Neural cell (in vitro differentiated cells): ENCODE measurements around the gene PIAS1. TPM values are rescaled to one million over a fixed set of nuclear protein-coding genes. Genes with fewer than 3 reads are reported as not detected.
"Not testable (repeated sequence)": the region's sequence is repeated elsewhere in the genome, so short reads cannot be mapped to it uniquely, and the experiment has no call there.

Source experiments
- H2AFZ ChIP-seq: fragments of 200-600, 300-800 bp; sonication (generic), shearing (Covaris generic); 2 replicates; pipeline ENCODE4 v1.6.0; 2014; ENCODE audit warnings: low read depth, mild to moderate bottlenecking, antibody characterized with exemption, low read length, moderate library complexity
- H3F3A ChIP-seq: fragments of 200-600 bp; shearing (Covaris generic); 2 replicates; pipeline ENCODE4 v1.6.1; 2016; ENCODE audit warnings: mild to moderate bottlenecking, moderate library complexity, mixed read lengths, antibody characterized with exemption, low read length; ENCODE audit not compliant: insufficient read depth, poor library complexity, severe bottlenecking
- H3K27ac ChIP-seq: fragments of 200-600, 300-800 bp; sonication (generic), shearing (Covaris generic); 2 replicates; pipeline ENCODE4 v1.5.1; 2014; ENCODE audit warnings: mild to moderate bottlenecking, low read length, moderate library complexity
- H3K27me3 ChIP-seq: fragments of 300-800, 200-600 bp; sonication (generic), shearing (Covaris generic); 2 replicates; pipeline ENCODE4 v1.6.0; 2014; ENCODE audit warnings: mild to moderate bottlenecking, low read depth, low read length, moderate library complexity; ENCODE audit not compliant: insufficient read depth
- H3K36me3 ChIP-seq: fragments of 300-800, 200-600 bp; sonication (generic), shearing (Covaris generic); 2 replicates; pipeline ENCODE4 v1.5.1; 2014; ENCODE audit warnings: mild to moderate bottlenecking, antibody characterized with exemption, low read length, moderate library complexity; ENCODE audit not compliant: insufficient read depth
- H3K4me2 ChIP-seq: fragments of 300-800, 200-600 bp; sonication (generic), shearing (Covaris generic); 2 replicates; pipeline ENCODE4 v1.6.0; 2014; ENCODE audit warnings: mild to moderate bottlenecking, low read length
- H3K4me3 ChIP-seq: fragments of 300-800, 200-600 bp; sonication (generic), shearing (Covaris generic); 2 replicates; pipeline ENCODE4 v1.5.1; 2014; ENCODE audit warnings: mild to moderate bottlenecking, low read length, moderate library complexity
- H3K79me2 ChIP-seq: fragments of 200-600 bp; shearing (Covaris generic); replicated peaks from 2 replicates; pipeline ENCODE4 v1.6.0; 2014; ENCODE audit warnings: mild to moderate bottlenecking, low read length, moderate library complexity; ENCODE audit not compliant: insufficient read depth
- H3K9ac ChIP-seq: fragments of 300-800, 200-600 bp; sonication (generic), shearing (Covaris generic); 2 replicates; pipeline ENCODE4 v1.6.1; 2016; ENCODE audit warnings: mild to moderate bottlenecking, low read length, mixed read lengths
- H3K9me2 ChIP-seq: fragments of 200-600 bp; shearing (Covaris generic); 2 replicates; pipeline ENCODE4 v1.6.1; 2016; ENCODE audit warnings: mild to moderate bottlenecking, low read length, mixed read lengths; ENCODE audit not compliant: insufficient read depth
- H3K9me3 ChIP-seq: fragments of 200-600, 300-800 bp; sonication (generic), shearing (Covaris generic); 2 replicates; pipeline ENCODE4 v1.6.1; 2016; ENCODE audit warnings: mild to moderate bottlenecking, mixed run types, low read length, moderate library complexity, mixed read lengths
- H4K20me1 ChIP-seq: fragments of 200-600 bp; shearing (Covaris generic); 2 replicates; pipeline ENCODE4 v1.6.1; 2016; ENCODE audit warnings: mild to moderate bottlenecking, mixed run types; ENCODE audit not compliant: insufficient read depth
- EP300 ChIP-seq: fragments of 450-650 bp; conservative IDR thresholded peaks from 2 replicates; pipeline ENCODE4 v1.6.1; 2014; ENCODE audit warnings: antibody characterized with exemption, mild to moderate bottlenecking, moderate library complexity; ENCODE audit not compliant: poor library complexity, severe bottlenecking
- EZH2 ChIP-seq: fragments of 200-600, 300-800 bp; shearing (Covaris generic), sonication (generic); IDR thresholded peaks from 2 replicates; pipeline ENCODE4 v1.6.1; 2014; ENCODE audit warnings: antibody characterized with exemption, low read length, borderline replicate concordance, mild to moderate bottlenecking; ENCODE audit not compliant: insufficient read depth, poor library complexity, severe bottlenecking
- MXI1 ChIP-seq: fragments of 450-650 bp; conservative IDR thresholded peaks from 2 replicates; pipeline ENCODE4 v1.6.1; 2014; ENCODE audit warnings: antibody characterized with exemption, mild to moderate bottlenecking; ENCODE audit not compliant: poor library complexity, severe bottlenecking
- POLR2AphosphoS5 ChIP-seq: IDR thresholded peaks from 2 replicates; pipeline ENCODE4 v1.6.1; 2012
- RAD21 ChIP-seq: fragments of 450-650 bp; conservative IDR thresholded peaks from 2 replicates; pipeline ENCODE4 v1.6.1; 2014; ENCODE audit warnings: antibody characterized with exemption, mild to moderate bottlenecking, moderate library complexity
- SMC3 ChIP-seq: fragments of 450-650 bp; conservative IDR thresholded peaks from 2 replicates; pipeline ENCODE4 v1.6.1; 2014; ENCODE audit warnings: antibody characterized with exemption, mild to moderate bottlenecking, moderate library complexity; ENCODE audit not compliant: poor library complexity
- TAF1 ChIP-seq: IDR thresholded peaks from 2 replicates; pipeline ENCODE4 v1.6.1; 2012; ENCODE audit warnings: low read depth
- polyA plus RNA-seq: library from polyadenylated mRNA; depleted of rRNA; stranded (reverse); fragments of >200 nt; gene quantifications from 2 replicates; pipeline ENCODE4 v1.2.3, GENCODE V29; 2014
- TF ChIP-seq, protein P1 (sequence below): fragments of 450-650 bp; IDR thresholded peaks from 2 replicates; pipeline ENCODE4 v1.5.1; 2014; ENCODE audit warnings: antibody characterized with exemption, mild to moderate bottlenecking, moderate library complexity; ENCODE audit not compliant: poor library complexity, severe bottlenecking
- TF ChIP-seq, protein P2 (sequence below): IDR thresholded peaks from 2 replicates; pipeline ENCODE4 v1.6.1; 2012; ENCODE audit warnings: borderline replicate concordance

The PIAS1 gene
- polyA plus RNA-seq, 1 donor from 2014 or later: 14.3 TPM

DNA sequence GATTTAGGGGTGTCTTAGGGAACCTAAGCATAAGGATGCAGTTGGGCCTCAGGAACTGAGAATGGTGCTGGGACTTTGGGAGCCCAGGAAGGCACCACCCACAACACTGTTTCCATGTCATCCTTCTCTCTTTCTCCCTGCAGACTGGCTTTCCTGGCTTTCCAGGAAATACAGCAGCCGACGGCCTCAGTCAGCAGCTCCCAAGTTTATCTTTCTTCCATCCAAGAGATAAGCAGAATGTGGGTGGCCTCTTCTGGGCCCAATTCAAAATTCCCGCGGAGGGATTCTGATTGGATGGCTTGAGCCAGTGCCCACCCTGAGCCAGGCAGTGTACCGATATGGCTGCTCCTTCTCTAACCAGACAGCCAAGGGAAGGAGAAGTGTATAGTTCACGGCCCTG, 179.9 kb downstream of the PIAS1 start:
- Histone ChIP-seq H2AFZ (no peak overlapping the region), H3K9me3 (no peaks in the 10 kb centered on the region), H3K4me2 (no peak overlapping the region), H3F3A (no peaks in the 10 kb centered on the region), H3K4me3 (no peak overlapping the region), H3K27me3 (no peaks in the 10 kb centered on the region), H3K36me3 (no peaks in the 10 kb centered on the region), H3K9me2 (no peaks in the 10 kb centered on the region), H3K27ac (no peak overlapping the region), H3K9ac (no peak overlapping the region), H3K79me2 (no peaks in the 10 kb centered on the region), H4K20me1 (no peaks in the 10 kb centered on the region)
- TF ChIP-seq TAF1 (no peak), RAD21 (no peak), SMC3 (no peak), EZH2 (no peak), MXI1 (no peak), EP300 (no peak), POLR2AphosphoS5 (no peak)
- TF ChIP-seq, protein P1, sequence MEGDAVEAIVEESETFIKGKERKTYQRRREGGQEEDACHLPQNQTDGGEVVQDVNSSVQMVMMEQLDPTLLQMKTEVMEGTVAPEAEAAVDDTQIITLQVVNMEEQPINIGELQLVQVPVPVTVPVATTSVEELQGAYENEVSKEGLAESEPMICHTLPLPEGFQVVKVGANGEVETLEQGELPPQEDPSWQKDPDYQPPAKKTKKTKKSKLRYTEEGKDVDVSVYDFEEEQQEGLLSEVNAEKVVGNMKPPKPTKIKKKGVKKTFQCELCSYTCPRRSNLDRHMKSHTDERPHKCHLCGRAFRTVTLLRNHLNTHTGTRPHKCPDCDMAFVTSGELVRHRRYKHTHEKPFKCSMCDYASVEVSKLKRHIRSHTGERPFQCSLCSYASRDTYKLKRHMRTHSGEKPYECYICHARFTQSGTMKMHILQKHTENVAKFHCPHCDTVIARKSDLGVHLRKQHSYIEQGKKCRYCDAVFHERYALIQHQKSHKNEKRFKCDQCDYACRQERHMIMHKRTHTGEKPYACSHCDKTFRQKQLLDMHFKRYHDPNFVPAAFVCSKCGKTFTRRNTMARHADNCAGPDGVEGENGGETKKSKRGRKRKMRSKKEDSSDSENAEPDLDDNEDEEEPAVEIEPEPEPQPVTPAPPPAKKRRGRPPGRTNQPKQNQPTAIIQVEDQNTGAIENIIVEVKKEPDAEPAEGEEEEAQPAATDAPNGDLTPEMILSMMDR: no peak
- TF ChIP-seq, protein P2, sequence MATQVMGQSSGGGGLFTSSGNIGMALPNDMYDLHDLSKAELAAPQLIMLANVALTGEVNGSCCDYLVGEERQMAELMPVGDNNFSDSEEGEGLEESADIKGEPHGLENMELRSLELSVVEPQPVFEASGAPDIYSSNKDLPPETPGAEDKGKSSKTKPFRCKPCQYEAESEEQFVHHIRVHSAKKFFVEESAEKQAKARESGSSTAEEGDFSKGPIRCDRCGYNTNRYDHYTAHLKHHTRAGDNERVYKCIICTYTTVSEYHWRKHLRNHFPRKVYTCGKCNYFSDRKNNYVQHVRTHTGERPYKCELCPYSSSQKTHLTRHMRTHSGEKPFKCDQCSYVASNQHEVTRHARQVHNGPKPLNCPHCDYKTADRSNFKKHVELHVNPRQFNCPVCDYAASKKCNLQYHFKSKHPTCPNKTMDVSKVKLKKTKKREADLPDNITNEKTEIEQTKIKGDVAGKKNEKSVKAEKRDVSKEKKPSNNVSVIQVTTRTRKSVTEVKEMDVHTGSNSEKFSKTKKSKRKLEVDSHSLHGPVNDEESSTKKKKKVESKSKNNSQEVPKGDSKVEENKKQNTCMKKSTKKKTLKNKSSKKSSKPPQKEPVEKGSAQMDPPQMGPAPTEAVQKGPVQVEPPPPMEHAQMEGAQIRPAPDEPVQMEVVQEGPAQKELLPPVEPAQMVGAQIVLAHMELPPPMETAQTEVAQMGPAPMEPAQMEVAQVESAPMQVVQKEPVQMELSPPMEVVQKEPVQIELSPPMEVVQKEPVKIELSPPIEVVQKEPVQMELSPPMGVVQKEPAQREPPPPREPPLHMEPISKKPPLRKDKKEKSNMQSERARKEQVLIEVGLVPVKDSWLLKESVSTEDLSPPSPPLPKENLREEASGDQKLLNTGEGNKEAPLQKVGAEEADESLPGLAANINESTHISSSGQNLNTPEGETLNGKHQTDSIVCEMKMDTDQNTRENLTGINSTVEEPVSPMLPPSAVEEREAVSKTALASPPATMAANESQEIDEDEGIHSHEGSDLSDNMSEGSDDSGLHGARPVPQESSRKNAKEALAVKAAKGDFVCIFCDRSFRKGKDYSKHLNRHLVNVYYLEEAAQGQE: no peak

DNA sequence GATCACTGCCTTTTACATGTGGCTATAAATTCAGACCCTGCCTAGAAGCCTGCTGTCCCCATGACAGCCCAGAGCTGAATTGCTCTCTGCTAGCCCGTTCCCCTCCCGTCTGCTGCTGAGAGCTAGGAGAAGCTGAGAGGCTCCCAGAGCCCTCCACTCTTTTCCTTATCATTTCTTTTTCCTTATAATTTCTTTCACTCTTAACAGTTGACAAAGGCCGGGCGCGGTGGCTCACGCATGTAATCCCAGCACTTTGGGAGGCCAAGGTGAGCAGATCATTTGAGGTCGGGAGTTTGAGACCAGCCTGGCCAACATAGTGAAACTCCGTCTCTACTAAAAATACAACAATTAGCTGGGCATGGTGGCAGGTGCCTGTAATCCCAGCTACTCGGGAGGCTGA, 180.4 kb downstream of the PIAS1 start:
- H4K20me1 ChIP-seq, H3K9ac ChIP-seq, H3K27me3 ChIP-seq, H3K79me2 ChIP-seq, H3K36me3 ChIP-seq, H3K4me2 ChIP-seq, H3K9me2 ChIP-seq, H2AFZ ChIP-seq, H3K27ac ChIP-seq, H3F3A ChIP-seq, H3K4me3 ChIP-seq, H3K9me3 ChIP-seq: not testable (repeated sequence)

GRCh38 chr15:68235022-68235421, 180.9 kb downstream of the PIAS1 start:
- Histone ChIP-seq H3K4me2 (no peak overlapping the region), H3K27me3 (no peaks in the 10 kb centered on the region), H3K27ac (no peak overlapping the region), H3F3A (no peaks in the 10 kb centered on the region), H3K36me3 (no peaks in the 10 kb centered on the region), H3K79me2 (no peaks in the 10 kb centered on the region), H3K4me3 (no peak overlapping the region), H3K9ac (no peak overlapping the region), H4K20me1 (no peaks in the 10 kb centered on the region), H2AFZ (no peak overlapping the region), H3K9me3 (no peaks in the 10 kb centered on the region), H3K9me2 (no peaks in the 10 kb centered on the region)
- TF ChIP-seq, protein P1: no peak
- no peak for TF ChIP-seq EP300
- TF ChIP-seq EZH2: no peak
- no peak for TF ChIP-seq TAF1
- TF ChIP-seq MXI1: no peak
- TF ChIP-seq POLR2AphosphoS5: no peak
- no peak for TF ChIP-seq SMC3
- no peak for TF ChIP-seq RAD21
- TF ChIP-seq, protein P2: no peak
